ENCODE data around the gene VWA8. TPM values are rescaled to one million over a fixed set of nuclear protein-coding genes. Genes with fewer than 3 reads are reported as not detected.

The VWA8 gene
- total and polyA plus RNA-seq, 10 donors = 2.7 to 33.6 (median 18.3) TPM

DNA sequence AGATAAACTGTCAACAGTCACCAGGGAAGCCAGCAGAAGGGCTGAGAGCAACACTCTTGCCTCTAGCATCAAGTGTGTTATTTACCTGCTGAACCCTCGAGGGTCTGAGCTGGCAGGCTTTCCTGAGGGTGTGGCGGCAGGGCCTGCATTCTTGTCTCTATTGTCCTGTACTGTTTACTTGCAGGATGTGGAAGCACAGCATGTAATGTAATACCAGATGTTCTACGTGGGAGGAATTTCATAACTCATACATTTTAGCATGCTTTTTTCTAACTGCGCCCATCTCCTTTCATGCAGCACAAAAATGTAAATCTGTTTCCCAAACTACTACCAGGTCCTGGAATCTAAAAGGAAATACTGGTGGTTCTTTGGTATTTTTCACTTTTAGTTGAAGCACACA, 350.5 kb downstream of the VWA8 start:
- TF ChIP-seq POLR2A (IDR thresholded peaks at IDR 0.05) (no peak), CTCF (IDR thresholded peaks at IDR 0.05 in 8 of 11, conservative IDR thresholded peaks at IDR 0.05 in 3 of 11) (no peak), POLR2AphosphoS5 (IDR thresholded peaks at IDR 0.05) (no peak)
- H3K27me3 ChIP-seq (replicated peaks in 1 of 7) = no peaks in the 10 kb centered on the region
- no peak overlapping the region for H3K27ac ChIP-seq
- DNase-seq = no peak
- peaks cover 2 to 89% (median 32%) of the 10 kb centered on the region in 6 donors for H3K36me3 ChIP-seq
- WGBS, 5 donors = 74 to 90% (median 85%) methylated on average over 4 of the region's 4 CpGs
- H3K4me1 ChIP-seq = peaks cover 0 to 12% (median 0%) of the 10 kb centered on the region in 6 donors
- no peaks in the 10 kb centered on the region for H3K9me3 ChIP-seq
- intact Hi-C loops (cut with DNase I; ENCODE audit: low total_unique reads) = no loop called here
- H3K4me3 ChIP-seq = no peak overlapping the region

DNA sequence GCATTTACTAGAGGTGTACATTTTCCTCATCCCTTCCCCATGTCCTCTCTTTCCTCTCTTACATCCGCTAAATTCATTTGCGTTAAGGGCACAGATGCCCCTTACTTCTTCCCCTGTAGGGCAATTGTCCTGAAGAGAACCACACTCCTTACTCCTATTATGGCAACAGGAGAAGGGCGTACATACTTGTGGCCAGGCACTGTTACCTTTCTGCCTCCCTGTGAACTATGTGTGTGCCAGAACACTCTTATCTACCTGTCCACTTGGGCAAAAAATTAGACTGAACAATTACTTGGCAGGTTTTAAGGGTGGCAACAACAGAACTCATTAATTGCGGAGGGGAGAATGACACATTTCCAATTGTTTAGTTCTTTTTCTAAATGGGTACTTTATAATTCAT, 351.1 kb downstream of the VWA8 start:
- no peak for DNase-seq
- TF ChIP-seq POLR2AphosphoS5 (IDR thresholded peaks at IDR 0.05) = no peak
- no peak for TF ChIP-seq CTCF (IDR thresholded peaks at IDR 0.05 in 8 of 11, conservative IDR thresholded peaks at IDR 0.05 in 3 of 11)
- no peak for TF ChIP-seq POLR2A (IDR thresholded peaks at IDR 0.05)
- Histone ChIP-seq H3K27me3 (replicated peaks in 1 of 7) (no peaks in the 10 kb centered on the region), H3K4me1 (peaks cover 0 to 11% (median 0%) of the 10 kb centered on the region in 6 donors), H3K9me3 (no peaks in the 10 kb centered on the region), H3K4me3 (no peak overlapping the region), H3K36me3 (peaks cover 2 to 89% (median 35%) of the 10 kb centered on the region in 6 donors), H3K27ac (no peak overlapping the region)
- intact Hi-C loops (cut with DNase I; ENCODE audit: low total_unique reads) = no loop called here
- 96 to 100% (median 99%) methylated on average over 4 of the region's 4 CpGs for WGBS, 5 donors

DNA sequence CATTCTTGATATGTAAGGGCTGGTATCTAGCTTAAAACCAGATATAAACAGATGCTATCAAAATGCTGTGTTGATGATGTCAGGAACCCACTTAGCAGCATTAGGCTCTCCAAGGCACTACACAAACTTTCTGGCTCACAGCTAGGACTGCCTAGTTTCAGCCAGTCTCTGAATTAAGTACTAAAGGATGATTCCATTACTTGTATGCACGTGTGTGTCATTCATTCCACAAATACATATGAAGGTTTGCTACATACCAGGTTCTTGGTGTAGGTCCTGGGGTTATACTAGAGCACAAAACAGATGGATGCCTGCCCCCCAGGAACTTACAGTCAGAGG, 352.1 kb downstream of the VWA8 start:
- Histone ChIP-seq H3K4me1 (peaks cover 0 to 1% (median 0%) of the 10 kb centered on the region in 6 donors), H3K27ac (no peak overlapping the region), H3K36me3 (peaks cover 2 to 85% (median 34%) of the 10 kb centered on the region in 6 donors), H3K9me3 (no peaks in the 10 kb centered on the region), H3K4me3 (no peak overlapping the region), H3K27me3 (replicated peaks in 1 of 7) (no peaks in the 10 kb centered on the region)
- intact Hi-C loops (cut with DNase I; ENCODE audit: low total_unique reads) = no loop called here
- DNase-seq = no peak
- 70 to 87% (median 74%) methylated on average over 1 of the region's 1 CpG for WGBS, 5 donors
- TF ChIP-seq CTCF (IDR thresholded peaks at IDR 0.05 in 8 of 11, conservative IDR thresholded peaks at IDR 0.05 in 3 of 11) = no peak
- TF ChIP-seq POLR2A (IDR thresholded peaks at IDR 0.05) = no peak
- TF ChIP-seq POLR2AphosphoS5 (IDR thresholded peaks at IDR 0.05) = no peak

DNA sequence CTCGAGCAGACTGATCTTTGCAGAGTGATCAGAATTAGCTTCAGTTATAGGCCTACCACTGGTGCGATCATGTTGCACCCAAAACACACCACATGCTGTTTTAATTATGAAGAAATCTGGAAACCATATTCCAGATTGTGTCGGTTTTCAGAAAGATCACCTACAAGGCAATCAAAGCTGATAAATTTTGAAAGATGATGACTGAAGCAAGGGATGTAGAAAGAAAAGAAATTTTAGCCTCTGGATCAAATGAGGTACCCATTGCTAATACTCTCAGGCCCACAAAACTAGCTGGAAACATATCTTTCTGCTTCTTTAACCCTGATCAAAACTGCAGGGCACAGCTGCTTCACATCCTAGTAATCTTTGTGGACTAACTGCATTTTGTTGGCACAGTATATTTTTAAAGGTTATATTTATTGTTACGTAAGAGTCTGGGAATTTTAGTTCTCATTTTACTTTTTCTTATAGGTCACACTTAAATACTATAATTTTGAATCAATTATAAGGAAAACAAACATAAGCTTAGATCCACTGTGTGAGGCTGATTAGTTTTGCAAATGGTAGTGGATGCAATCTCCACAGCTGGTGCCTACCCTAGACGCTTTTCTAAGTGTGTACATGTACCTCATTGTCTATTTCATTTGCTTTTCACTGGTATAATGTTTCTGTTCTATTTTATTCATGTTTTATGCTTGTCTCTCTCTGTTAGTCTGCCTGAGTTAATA, 352.6 kb downstream of the VWA8 start:
- Histone ChIP-seq H3K4me3 (no peak overlapping the region), H3K9me3 (no peaks in the 10 kb centered on the region), H3K36me3 (peaks cover 2 to 85% (median 32%) of the 10 kb centered on the region in 6 donors), H3K27me3 (replicated peaks in 1 of 7) (no peaks in the 10 kb centered on the region), H3K4me1 (no peaks in the 10 kb centered on the region), H3K27ac (no peak overlapping the region)
- no peak for DNase-seq
- intact Hi-C loops (cut with DNase I; ENCODE audit: low total_unique reads) = no loop called here
- TF ChIP-seq POLR2A (IDR thresholded peaks at IDR 0.05) = no peak
- no peak for TF ChIP-seq CTCF (IDR thresholded peaks at IDR 0.05 in 8 of 11, conservative IDR thresholded peaks at IDR 0.05 in 3 of 11)
- 90 to 97% (median 94%) methylated on average over 5 of the region's 5 CpGs for WGBS, 5 donors
